Endodermal cell (in vitro differentiated cells): ENCODE measurements around the gene EMC9. TPM values are rescaled to one million over a fixed set of nuclear protein-coding genes. Genes with fewer than 3 reads are reported as not detected.
A peak's percentile ranks its signal among the peaks of the same experiment; 100 is the strongest.

Experiments used
- DNase-seq: peaks from one replicate; pipeline ENCODE4 v3.0.0-alpha.2; 2017
- H3K27ac ChIP-seq: 2 replicates; pipeline ENCODE4 v1.5.1; 2013; ENCODE audit warnings: mild to moderate bottlenecking, low read depth, low read length, moderate library complexity
- H3K27me3 ChIP-seq: 2 replicates; pipeline ENCODE4 v1.6.1; 2013; ENCODE audit warnings: mild to moderate bottlenecking, low read length, moderate library complexity; ENCODE audit not compliant: insufficient read depth, control insufficient read depth, poor library complexity, severe bottlenecking
- H3K36me3 ChIP-seq: 2 replicates; pipeline ENCODE4 v1.7.0; 2013; ENCODE audit warnings: mild to moderate bottlenecking, low read length, moderate library complexity; ENCODE audit not compliant: control insufficient read depth, insufficient read depth
- H3K4me1 ChIP-seq: one replicate; pipeline ENCODE4 v1.7.0; 2013; ENCODE audit warnings: low read length; ENCODE audit not compliant: control insufficient read depth, insufficient read depth
- H3K4me3 ChIP-seq: 2 replicates; pipeline ENCODE4 v1.5.1; 2013; ENCODE audit warnings: mild to moderate bottlenecking, low read length, moderate library complexity
- H3K9ac ChIP-seq: 2 replicates; pipeline ENCODE4 v1.6.1; 2013; ENCODE audit warnings: mild to moderate bottlenecking, low read length, moderate library complexity; ENCODE audit not compliant: poor library complexity, severe bottlenecking; ENCODE audit errors: extremely low read depth
- H3K9me3 ChIP-seq: 2 replicates; pipeline ENCODE4 v1.6.1; 2013; ENCODE audit warnings: mild to moderate bottlenecking, low read length, moderate library complexity; ENCODE audit not compliant: control insufficient read depth
- H3K27ac Mint-ChIP-seq: 2 replicates; pipeline ENCODE4 v1.8.0; 2020; ENCODE audit warnings: mixed read lengths
- H3K27me3 Mint-ChIP-seq: 2 replicates; pipeline ENCODE4 v1.8.0; 2021; ENCODE audit warnings: mild to moderate bottlenecking, mixed read lengths; ENCODE audit not compliant: insufficient read depth
- H3K36me3 Mint-ChIP-seq: 2 replicates; pipeline ENCODE4 v1.8.0; 2020; ENCODE audit warnings: low read depth, mixed read lengths
- H3K4me1 Mint-ChIP-seq: 2 replicates; pipeline ENCODE4 v1.8.0; 2020; ENCODE audit warnings: mixed read lengths
- H3K4me3 Mint-ChIP-seq: 2 replicates; pipeline ENCODE4 v1.8.0; 2020; ENCODE audit warnings: mild to moderate bottlenecking, moderate library complexity, mixed read lengths
- H3K9me3 Mint-ChIP-seq: 2 replicates; pipeline ENCODE4 v1.8.0; 2020; ENCODE audit warnings: mild to moderate bottlenecking, mixed read lengths
- WGBS, 2 experiments: methylation state at CpG; one replicate each; pipeline versions ENCODE4 v1.1.5 to v1.1.7; 2013; ENCODE audit warnings: missing lambda C conversion rate in 2 of 2, mixed read lengths in 1 of 2; ENCODE audit not compliant: insufficient coverage in 1 of 2, insufficient read length in 1 of 2; 5-methylcytosine and 5-hydroxymethylcytosine counted together
- total RNA-seq, 2 donors: library from RNA; stranded (reverse); fragmentation: NEBNext Ultra II Directional in 1 of 2; extraction: Animal tissue kit (Norgen Biotek cat#: 25700) in 1 of 2; gene quantifications; 2 replicates in 1 of 2; 3 replicates in 1 of 2; pipeline ENCODE4 v1.2.1, GENCODE V29; 2021
- TF ChIP-seq, protein P1 (sequence below): fragments of 200-600 bp; sonication (generic); conservative IDR thresholded peaks from 2 replicates; pipeline ENCODE4 v1.5.0; 2021; ENCODE audit warnings: antibody characterized with exemption, mild to moderate bottlenecking

The EMC9 gene
- total RNA-seq, 2 donors from 2014 or later = 34.0 to 39.5 TPM

DNA sequence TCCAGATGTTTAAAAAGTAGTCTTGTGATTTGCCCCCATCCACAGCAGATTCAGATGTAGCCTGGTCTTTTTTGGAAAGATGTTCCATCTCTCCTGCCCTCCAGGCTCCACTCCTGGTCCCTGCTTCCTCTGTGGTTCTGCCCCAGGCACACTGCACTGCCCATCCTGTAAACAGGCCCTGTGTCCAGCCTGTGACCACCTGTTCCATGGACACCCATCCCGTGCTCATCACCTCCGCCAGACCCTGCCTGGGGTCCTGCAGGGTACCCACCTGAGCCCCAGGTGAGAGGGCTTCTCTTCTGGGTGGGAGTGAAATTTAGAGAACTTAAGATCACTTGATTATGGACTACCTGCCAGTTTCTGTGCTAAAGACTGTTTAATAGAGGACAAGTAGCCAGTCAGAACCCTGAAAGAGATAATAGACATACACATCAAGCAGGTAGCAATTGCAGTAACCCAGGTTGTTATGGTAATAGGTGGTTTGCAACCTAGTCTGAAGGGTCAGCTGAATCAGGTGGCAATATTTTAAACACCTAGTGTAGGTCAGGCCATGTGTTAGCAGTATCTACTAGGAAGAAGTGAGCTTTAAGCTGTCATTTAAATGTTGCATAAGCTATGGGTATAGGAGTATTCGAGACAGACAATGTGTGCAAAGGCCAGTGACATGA is 8.0 kb upstream of the EMC9 start:
- Mint-ChIP-seq H3K36me3 (peaks cover 44% of the 10 kb centered on the region), H3K4me1 (peaks cover 20% of the 10 kb centered on the region), H3K9me3 (no peaks in the 10 kb centered on the region), H3K27me3 (no peaks in the 10 kb centered on the region), H3K4me3 (peak overlapping the region; percentile 92), H3K27ac (no peak overlapping the region)
- H3K9ac ChIP-seq = no peak overlapping the region
- peaks cover 6% of the 10 kb centered on the region for H3K4me1 ChIP-seq
- DNase-seq = no peak
- 93% methylated on average over 3 of the region's 3 CpGs; no CpG with 5 or more reads in 1 of the 2 experiments for WGBS, 2 experiments
- H3K36me3 ChIP-seq = peaks cover 49% of the 10 kb centered on the region
- H3K4me3 ChIP-seq = no peak overlapping the region
- H3K27ac ChIP-seq = no peak overlapping the region
- H3K9me3 ChIP-seq = no peaks in the 10 kb centered on the region
- H3K27me3 ChIP-seq = no peaks in the 10 kb centered on the region
- TF ChIP-seq, protein P1, sequence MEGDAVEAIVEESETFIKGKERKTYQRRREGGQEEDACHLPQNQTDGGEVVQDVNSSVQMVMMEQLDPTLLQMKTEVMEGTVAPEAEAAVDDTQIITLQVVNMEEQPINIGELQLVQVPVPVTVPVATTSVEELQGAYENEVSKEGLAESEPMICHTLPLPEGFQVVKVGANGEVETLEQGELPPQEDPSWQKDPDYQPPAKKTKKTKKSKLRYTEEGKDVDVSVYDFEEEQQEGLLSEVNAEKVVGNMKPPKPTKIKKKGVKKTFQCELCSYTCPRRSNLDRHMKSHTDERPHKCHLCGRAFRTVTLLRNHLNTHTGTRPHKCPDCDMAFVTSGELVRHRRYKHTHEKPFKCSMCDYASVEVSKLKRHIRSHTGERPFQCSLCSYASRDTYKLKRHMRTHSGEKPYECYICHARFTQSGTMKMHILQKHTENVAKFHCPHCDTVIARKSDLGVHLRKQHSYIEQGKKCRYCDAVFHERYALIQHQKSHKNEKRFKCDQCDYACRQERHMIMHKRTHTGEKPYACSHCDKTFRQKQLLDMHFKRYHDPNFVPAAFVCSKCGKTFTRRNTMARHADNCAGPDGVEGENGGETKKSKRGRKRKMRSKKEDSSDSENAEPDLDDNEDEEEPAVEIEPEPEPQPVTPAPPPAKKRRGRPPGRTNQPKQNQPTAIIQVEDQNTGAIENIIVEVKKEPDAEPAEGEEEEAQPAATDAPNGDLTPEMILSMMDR = no peak

DNA sequence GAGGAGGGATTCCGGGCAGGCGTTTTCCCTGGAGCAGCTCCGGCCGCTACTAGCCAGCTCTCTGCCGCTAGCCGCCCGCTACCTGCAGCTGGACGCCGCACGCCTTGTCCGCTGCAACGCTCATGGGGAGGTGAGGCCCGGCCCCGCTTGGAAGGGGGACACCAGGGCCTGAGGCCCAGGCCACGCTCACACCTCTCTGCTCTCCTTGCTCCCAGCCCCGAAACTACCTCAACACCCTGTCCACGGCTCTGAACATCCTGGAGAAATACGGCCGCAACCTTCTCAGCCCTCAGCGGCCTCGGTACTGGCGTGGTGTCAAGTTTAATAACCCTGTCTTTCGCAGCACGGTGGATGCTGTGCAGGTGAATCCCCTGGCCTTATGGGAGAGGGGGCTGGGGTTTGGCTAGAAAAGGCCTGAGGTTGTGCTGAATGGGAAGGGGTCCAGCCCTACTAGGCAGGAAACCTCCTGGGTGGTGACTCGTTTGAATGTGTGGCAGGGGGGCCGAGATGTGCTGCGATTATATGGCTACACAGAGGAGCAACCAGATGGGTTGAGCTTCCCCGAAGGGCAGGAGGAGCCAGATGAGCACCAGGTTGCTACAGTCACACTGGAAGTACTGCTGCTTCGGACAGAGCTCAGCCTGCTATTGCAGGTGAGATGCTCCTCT is 6.5 kb upstream of the EMC9 start:
- Histone ChIP-seq H3K9ac (peak overlapping the region; percentile 66), H3K36me3 (peaks cover 62% of the 10 kb centered on the region), H3K4me3 (peak overlapping the region; percentile 98), H3K27ac (no peak overlapping the region), H3K9me3 (no peaks in the 10 kb centered on the region), H3K4me1 (peaks cover 6% of the 10 kb centered on the region), H3K27me3 (no peaks in the 10 kb centered on the region)
- peaks cover 20% of the 10 kb centered on the region for H3K4me1 Mint-ChIP-seq
- TF ChIP-seq, protein P1 = no peak
- peak overlapping the region; percentile 92 for H3K4me3 Mint-ChIP-seq
- peaks cover 52% of the 10 kb centered on the region for H3K36me3 Mint-ChIP-seq
- 9 to 28% methylated on average over 9 to 29 of the region's 29 CpGs for WGBS, 2 experiments
- no peaks in the 10 kb centered on the region for H3K9me3 Mint-ChIP-seq
- H3K27me3 Mint-ChIP-seq = no peaks in the 10 kb centered on the region
- no peak overlapping the region for H3K27ac Mint-ChIP-seq
- DNase-seq = no peak

DNA sequence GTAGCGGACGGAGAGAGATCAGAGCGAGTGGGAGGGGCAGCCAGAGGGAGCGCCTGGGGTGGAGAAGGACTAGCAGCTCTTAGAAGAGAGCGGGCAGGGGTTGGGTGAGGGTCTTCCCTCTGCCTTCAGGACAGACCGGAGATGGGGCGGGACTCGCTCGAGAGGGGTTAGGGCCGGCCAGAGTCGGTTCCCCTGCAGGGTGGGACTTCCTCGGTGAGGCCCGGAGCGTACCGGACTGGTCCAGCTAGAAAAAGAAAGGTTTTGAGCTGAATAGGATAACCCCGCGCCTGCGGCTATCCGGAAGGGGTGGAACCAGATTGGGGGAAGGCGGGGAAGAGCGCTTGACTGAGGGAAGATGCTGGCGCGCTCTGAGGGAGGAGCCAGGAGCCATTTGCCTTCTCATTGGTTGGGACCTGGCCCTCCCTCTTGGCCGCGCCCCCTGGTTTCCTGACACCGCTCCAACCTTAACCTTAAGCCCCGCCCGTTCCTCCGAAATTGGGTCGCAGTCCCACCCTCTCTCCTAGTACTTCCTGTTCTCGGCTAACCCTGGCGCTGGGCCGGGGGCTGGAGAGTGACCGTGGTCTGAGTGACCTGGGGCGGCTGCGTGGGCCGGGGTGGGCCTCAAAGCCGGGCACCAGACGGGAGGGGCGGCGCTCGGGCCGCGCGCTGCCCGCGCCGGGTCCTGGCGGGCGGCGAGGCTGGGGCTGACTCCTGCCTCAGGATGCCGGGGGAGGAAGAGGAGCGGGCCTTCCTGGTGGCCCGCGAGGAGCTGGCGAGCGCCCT is 5.8 kb upstream of the EMC9 start, which contains the start of gene RNF31:
Gene RNF31, plus strand, starts transcription at position 521 of the 783 bp plus-strand sequence. Its CDS starts 201 bp downstream, at position 722.
- no peaks in the 10 kb centered on the region for H3K27me3 ChIP-seq
- H3K36me3 ChIP-seq = peaks cover 57% of the 10 kb centered on the region
- peak within 1 kb of the TSS; percentile 98 for H3K27ac Mint-ChIP-seq
- peak within 1 kb of the TSS; percentile 92 for H3K4me3 Mint-ChIP-seq
- H3K27me3 Mint-ChIP-seq = no peaks in the 10 kb centered on the region
- TF ChIP-seq, protein P1 = no peak
- peak within 1 kb of the TSS; percentile 66 for H3K9ac ChIP-seq
- DNase-seq = peak; percentile 98
- H3K27ac ChIP-seq = peak within 1 kb of the TSS; percentile 75
- H3K4me3 ChIP-seq = peak within 1 kb of the TSS; percentile 98
- H3K4me1 ChIP-seq = peaks cover 6% of the 10 kb centered on the region
- H3K36me3 Mint-ChIP-seq = peaks cover 49% of the 10 kb centered on the region
- WGBS, 2 experiments = 0% methylated on average over 15 to 57 of the region's 57 CpGs
- H3K4me1 Mint-ChIP-seq = peaks cover 20% of the 10 kb centered on the region
- no peaks in the 10 kb centered on the region for H3K9me3 ChIP-seq
- H3K9me3 Mint-ChIP-seq = no peaks in the 10 kb centered on the region
